ENCODE data around the gene GALNT9.

The GALNT9 gene

GRCh38 chr12:132295101-132295526 is 34.3 kb downstream of the GALNT9 start:
- no peak overlapping the region for H3K4me3 ChIP-seq (replicated peaks in 1 of 2; ENCODE audit: low read depth in 2 of 2, low read length in 2 of 2)
- no peak for TF ChIP-seq CTCF (IDR thresholded peaks at IDR 0.05; ENCODE audit: low read depth, low read length)
- DNase-seq (ENCODE audit: low read depth in 2 of 2), result no peak

GRCh38 chr12:132294121-132295034 is 35.0 kb downstream of the GALNT9 start:
- DNase-seq (ENCODE audit: low read depth in 2 of 2), result no peak
- no peak for TF ChIP-seq CTCF (IDR thresholded peaks at IDR 0.05; ENCODE audit: low read depth, low read length)
- no peak overlapping the region for H3K4me3 ChIP-seq (replicated peaks in 1 of 2; ENCODE audit: low read depth in 2 of 2, low read length in 2 of 2)

DNA sequence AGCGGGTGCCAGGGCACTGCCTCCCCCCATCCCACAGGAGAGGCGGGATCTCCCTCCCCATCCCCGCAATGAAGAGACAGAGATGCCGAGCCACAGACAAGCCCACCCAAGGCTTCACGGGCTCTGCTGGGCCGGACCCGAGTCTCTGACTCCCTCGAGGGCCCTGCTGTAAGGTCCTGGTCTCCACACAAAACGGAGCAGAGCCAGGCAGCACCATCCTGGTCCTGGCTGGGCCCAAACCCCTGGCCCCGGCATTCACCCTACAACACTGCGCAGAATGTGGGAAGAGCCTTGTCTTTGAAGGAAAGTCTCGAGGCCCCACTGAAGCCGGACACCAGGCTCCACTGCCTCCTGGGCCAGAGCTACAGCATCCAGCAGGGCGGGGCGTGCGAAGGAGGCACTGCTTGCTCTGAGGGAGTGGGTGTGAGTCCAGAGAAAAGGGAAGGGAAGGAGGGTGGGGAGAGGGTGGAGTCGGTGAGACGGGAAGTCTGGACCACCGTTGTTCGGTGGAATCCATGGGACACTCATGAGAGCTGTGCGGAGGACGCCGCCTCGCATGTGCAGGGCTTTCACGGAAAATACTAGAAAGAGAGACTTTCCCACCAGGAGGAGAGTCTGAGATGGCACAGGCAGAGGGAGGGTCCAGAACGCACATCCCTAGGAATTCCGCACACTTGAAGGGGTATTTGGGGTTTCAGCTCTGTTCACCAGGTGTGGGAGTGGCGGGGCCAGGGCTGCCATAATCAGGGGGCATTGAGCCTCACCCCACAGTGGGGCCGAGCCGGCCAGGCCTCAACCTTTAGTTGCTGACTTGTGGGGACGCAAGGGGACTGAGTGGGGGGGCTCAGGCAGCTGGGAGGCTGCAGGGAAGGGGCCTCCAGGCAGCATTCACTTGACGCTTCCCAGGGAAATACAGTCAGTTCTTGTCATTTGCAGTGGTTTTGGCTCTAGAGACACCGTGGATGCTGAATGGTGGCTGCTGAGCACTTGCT is 36.8 kb downstream of the GALNT9 start:
- no peak for DNase-seq (ENCODE audit: low read depth in 2 of 2)
- no peak overlapping the region for H3K4me3 ChIP-seq (replicated peaks in 1 of 2; ENCODE audit: low read depth in 2 of 2, low read length in 2 of 2)
- TF ChIP-seq CTCF (IDR thresholded peaks at IDR 0.05; ENCODE audit: low read depth, low read length), result no peak

- no peak for TF ChIP-seq CTCF (IDR thresholded peaks at IDR 0.05; ENCODE audit: low read depth, low read length)
- no peak overlapping the region for H3K4me3 ChIP-seq (replicated peaks in 1 of 2; ENCODE audit: low read depth in 2 of 2, low read length in 2 of 2)
- DNase-seq (ENCODE audit: low read depth in 2 of 2), result no peak
Measured at GRCh38 chr12:132291402-132292175, 37.8 kb downstream of the GALNT9 start.

DNA sequence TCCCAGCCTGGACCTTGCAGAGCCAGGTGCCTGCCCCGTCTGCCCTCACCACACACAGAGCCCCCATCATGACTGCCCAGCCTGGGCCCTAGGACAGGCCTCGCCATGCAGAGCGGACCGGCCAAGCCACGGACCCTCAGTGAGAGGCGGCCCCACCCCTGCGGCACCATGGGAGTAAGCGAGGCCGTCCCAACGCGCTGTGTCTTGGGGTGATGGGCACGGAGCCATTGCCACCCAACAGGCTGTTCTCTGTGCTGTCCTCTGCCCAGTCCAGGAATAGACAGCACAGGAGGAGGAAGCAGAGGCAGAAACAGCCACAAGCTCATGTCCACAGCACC is 39.2 kb downstream of the GALNT9 start:
- no peak for TF ChIP-seq CTCF (IDR thresholded peaks at IDR 0.05; ENCODE audit: low read depth, low read length)
- DNase-seq (ENCODE audit: low read depth in 2 of 2), result no peak
- H3K4me3 ChIP-seq (replicated peaks in 1 of 2; ENCODE audit: low read depth in 2 of 2, low read length in 2 of 2), result no peak overlapping the region

All from cardiac fibroblast (primary cell).